Liver (tissue), 9 donors: ENCODE data around the gene PROSER3. TPM values are rescaled to one million over a fixed set of nuclear protein-coding genes. Genes with fewer than 3 reads are reported as not detected.

ENCODE experiments used
- DNase-seq: peaks from one replicate; pipeline ENCODE4 v3.0.0-alpha.2; 2017; ENCODE audit warnings: low spot score
- H3K27ac ChIP-seq, 2 donors: one replicate each; pipeline ENCODE4 v1.7.0; 2013; ENCODE audit warnings: inconsistent platforms in 2 of 2, low read length in 2 of 2, control low read depth in 1 of 2, low read depth in 1 of 2, mild to moderate bottlenecking in 1 of 2
- H3K27me3 ChIP-seq, 4 donors: one replicate each; pipeline versions ENCODE4 v1.6.1 to v1.7.0; 2013; ENCODE audit warnings: low read length in 3 of 4, inconsistent platforms in 1 of 4, mild to moderate bottlenecking in 1 of 4, moderate library complexity in 1 of 4; ENCODE audit not compliant: control insufficient read depth in 4 of 4, insufficient read depth in 4 of 4
- H3K36me3 ChIP-seq, 4 donors: one replicate each; pipeline versions ENCODE4 v1.6.1 to v1.7.0; 2013; ENCODE audit warnings: low read length in 3 of 4, mild to moderate bottlenecking in 3 of 4, low read depth in 1 of 4, moderate library complexity in 1 of 4; ENCODE audit not compliant: control insufficient read depth in 4 of 4, insufficient read depth in 3 of 4
- H3K4me1 ChIP-seq, 4 donors: one replicate each; pipeline versions ENCODE4 v1.6.1 to v1.7.0; 2013; ENCODE audit warnings: low read length in 3 of 4, mild to moderate bottlenecking in 3 of 4, moderate library complexity in 1 of 4; ENCODE audit not compliant: control insufficient read depth in 4 of 4, insufficient read depth in 4 of 4
- H3K4me3 ChIP-seq, 3 donors: one replicate each; pipeline versions ENCODE4 v1.6.1 to v1.7.0; 2013; ENCODE audit warnings: low read length in 3 of 3, control low read depth in 1 of 3, low read depth in 1 of 3, mild to moderate bottlenecking in 1 of 3
- H3K9ac ChIP-seq, 2 donors: one replicate each; pipeline ENCODE4 v1.7.0; 2013; ENCODE audit warnings: low read length in 2 of 2, mild to moderate bottlenecking in 2 of 2, moderate library complexity in 2 of 2, control low read depth in 1 of 2, low read depth in 1 of 2
- H3K9me3 ChIP-seq, 4 donors: one replicate each; pipeline versions ENCODE4 v1.6.1 to v1.7.0; 2013; ENCODE audit warnings: low read length in 3 of 4; ENCODE audit not compliant: control insufficient read depth in 4 of 4
- CTCF ChIP-seq: fragments of 150-350 bp; IDR thresholded peaks from 2 replicates; pipeline ENCODE4 v1.5.1; 2017; ENCODE audit warnings: improper control_type of control experiment, low read depth, low read length; ENCODE audit not compliant: missing input control
- EGR1 ChIP-seq, 2 donors: IDR thresholded peaks; 2 replicates each; pipeline ENCODE4 v1.6.1; 2016 to 2018; ENCODE audit warnings: antibody characterized with exemption in 2 of 2, low read depth in 2 of 2
- GABPA ChIP-seq, 2 donors: IDR thresholded peaks in 1 of 2; conservative IDR thresholded peaks in 1 of 2; 2 replicates each; pipeline ENCODE4 v1.6.1; 2016; ENCODE audit warnings: antibody characterized with exemption in 2 of 2, mild to moderate bottlenecking in 1 of 2, moderate library complexity in 1 of 2
- HNF4A ChIP-seq, 2 donors: conservative IDR thresholded peaks; 2 replicates each; pipeline ENCODE4 v1.6.1; 2016; ENCODE audit warnings: antibody characterized with exemption in 2 of 2, mild to moderate bottlenecking in 2 of 2
- HNF4G ChIP-seq: IDR thresholded peaks from 2 replicates; pipeline ENCODE4 v1.6.1; 2016; ENCODE audit warnings: antibody characterized with exemption
- JUND ChIP-seq, 2 donors: IDR thresholded peaks; 2 replicates each; pipeline ENCODE4 v1.6.1; 2016; ENCODE audit warnings: antibody characterized with exemption in 2 of 2
- RAD21 ChIP-seq, 2 donors: IDR thresholded peaks; 2 replicates each; pipeline ENCODE4 v1.6.1; 2016; ENCODE audit warnings: antibody characterized with exemption in 2 of 2, mild to moderate bottlenecking in 2 of 2
- RXRA ChIP-seq, 2 donors: IDR thresholded peaks; 2 replicates each; pipeline ENCODE4 v1.6.1; 2017 to 2018; ENCODE audit warnings: antibody characterized with exemption in 2 of 2, mild to moderate bottlenecking in 1 of 2
- SP1 ChIP-seq: IDR thresholded peaks from 2 replicates; pipeline ENCODE4 v1.6.1; 2018; ENCODE audit warnings: antibody characterized with exemption, mild to moderate bottlenecking
- TAF1 ChIP-seq: conservative IDR thresholded peaks from 2 replicates; pipeline ENCODE4 v1.6.1; 2016; ENCODE audit warnings: antibody characterized with exemption, mild to moderate bottlenecking
- WGBS: extraction: QIAGEN DNeasy Blood & Tissue Kit; methylation state at CpG from one replicate; pipeline ENCODE4 v1.1.7; 2013; 5-methylcytosine and 5-hydroxymethylcytosine counted together
- polyA plus RNA-seq, 2 donors: library from polyadenylated mRNA; stranded (reverse) in 1 of 2; unstranded in 1 of 2; fragments of 200-250 nt in 1 of 2; fragments of >200 nt in 1 of 2; fragmentation: Nextera tagmentation in 1 of 2; extraction: Ambion mirVana in 1 of 2; gene quantifications; one replicate each; pipeline versions ENCODE4 v1.2.1 to v1.2.3, GENCODE V29; 2013 to 2015
- total RNA-seq, 2 donors: library from RNA; depleted of rRNA; stranded (reverse); fragments of >200 nt; gene quantifications; one replicate each; pipeline ENCODE4 v1.2.3, GENCODE V29; 2014
- TF ChIP-seq, protein P1 (sequence below): IDR thresholded peaks from 2 replicates; pipeline ENCODE4 v1.6.1; 2016; ENCODE audit warnings: antibody characterized with exemption
- donor health status: healthy.
- donor health status: healthy.
- donor health status: healthy.
- donor health status: healthy.
- donor health status: healthy.

Gene PROSER3
- total and polyA plus RNA-seq, 4 donors: 2.1 to 4.5 (median 2.7) TPM

- TF ChIP-seq HNF4A (conservative IDR thresholded peaks at IDR 0.05) (peak; percentile 88 to 89), TAF1 (peak; percentile 95), EGR1 (IDR thresholded peaks at IDR 0.05; ENCODE audit: low read depth in 2 of 2) (no peak), RXRA (IDR thresholded peaks at IDR 0.05) (peak; percentile 90 to 91)
- TF ChIP-seq, protein P1, sequence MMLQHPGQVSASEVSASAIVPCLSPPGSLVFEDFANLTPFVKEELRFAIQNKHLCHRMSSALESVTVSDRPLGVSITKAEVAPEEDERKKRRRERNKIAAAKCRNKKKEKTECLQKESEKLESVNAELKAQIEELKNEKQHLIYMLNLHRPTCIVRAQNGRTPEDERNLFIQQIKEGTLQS: no peak
Measured at GRCh38 chr19:35812220-35813042, 54.5 kb downstream of the PROSER3 start, which contains the start of gene PRODH2 (continued).

DNA sequence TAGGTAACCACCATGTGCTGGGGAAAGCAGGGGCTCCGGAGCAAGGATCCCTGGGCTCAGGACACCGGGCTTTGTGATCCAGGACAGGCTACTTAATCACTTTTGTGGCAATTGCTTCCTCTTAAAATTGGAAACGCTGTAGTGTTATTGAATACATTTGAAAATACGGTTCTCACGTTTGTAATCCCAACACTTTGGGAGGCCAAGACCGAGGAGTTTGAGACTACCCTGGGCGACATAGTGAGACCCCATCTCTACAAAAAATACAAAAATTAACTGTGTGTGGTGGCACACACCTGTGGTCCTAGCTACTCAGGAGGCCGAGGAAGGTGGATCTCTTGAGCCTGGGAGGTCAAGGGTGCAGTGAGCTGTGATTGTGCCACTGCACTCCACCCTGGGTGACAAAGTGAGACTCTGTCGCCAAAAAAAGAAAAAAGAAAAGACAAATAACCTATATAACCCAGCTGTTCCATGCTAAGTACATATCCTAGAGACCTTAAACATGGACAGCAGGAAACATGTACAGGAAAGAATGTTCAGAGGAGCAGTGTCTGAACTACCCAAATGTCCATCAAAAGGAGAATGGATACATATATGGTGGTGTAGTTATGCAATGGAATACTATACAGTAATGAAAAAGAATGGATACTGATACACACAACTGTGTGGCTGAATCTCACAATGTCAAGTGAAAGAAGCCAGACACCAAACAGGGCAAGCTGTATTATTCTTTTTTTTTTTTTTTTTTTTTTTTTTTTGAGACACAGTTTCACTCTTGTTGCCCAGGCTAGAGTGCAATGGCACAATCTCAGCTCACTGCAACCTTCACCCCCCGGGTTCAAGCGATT is 55.3 kb downstream of the PROSER3 start:
- Histone ChIP-seq H3K4me3 (peak overlapping the region in 2 of 3 donors; percentile 66 to 95), H3K27me3 (no peaks in the 10 kb centered on the region), H3K9me3 (no peaks in the 10 kb centered on the region), H3K27ac (peak overlapping the region; percentile 75 to 78), H3K9ac (no peak overlapping the region), H3K36me3 (peaks cover 0 to under 1% (median 0%) of the 10 kb centered on the region in 4 donors), H3K4me1 (peaks cover 0 to 27% (median 18%) of the 10 kb centered on the region in 4 donors)
- DNase-seq: no peak
- TF ChIP-seq HNF4G: peak; percentile 4
- no peak for TF ChIP-seq CTCF
- TF ChIP-seq RAD21 (IDR thresholded peaks at IDR 0.05): peak in 1 of 2 donors; percentile 3
- TF ChIP-seq EGR1 (IDR thresholded peaks at IDR 0.05; ENCODE audit: low read depth in 2 of 2): no peak
- peak in 1 of 2 donors; percentile 0 for TF ChIP-seq GABPA (IDR thresholded peaks at IDR 0.05 in 1 of 2, conservative IDR thresholded peaks at IDR 0.05 in 1 of 2)
- TF ChIP-seq HNF4A (conservative IDR thresholded peaks at IDR 0.05): peak in 1 of 2 donors; percentile 51
- TF ChIP-seq RXRA (IDR thresholded peaks at IDR 0.05): peak in 1 of 2 donors; percentile 7
- peak; percentile 18 for TF ChIP-seq SP1
- 41% methylated on average over 11 of the region's 11 CpGs for WGBS

GRCh38 chr19:35816262-35816661 is 58.3 kb downstream of the PROSER3 start:
- Histone ChIP-seq H3K4me1 (peaks cover 0 to 26% (median 19%) of the 10 kb centered on the region in 4 donors), H3K4me3 (no peak overlapping the region), H3K27ac (no peak overlapping the region), H3K36me3 (no peaks in the 10 kb centered on the region), H3K27me3 (no peaks in the 10 kb centered on the region), H3K9me3 (no peaks in the 10 kb centered on the region), H3K9ac (no peak overlapping the region)
- DNase-seq: no peak
- TF ChIP-seq HNF4A (conservative IDR thresholded peaks at IDR 0.05): no peak
- TF ChIP-seq RAD21 (IDR thresholded peaks at IDR 0.05): no peak
- no peak for TF ChIP-seq HNF4G
- TF ChIP-seq EGR1 (IDR thresholded peaks at IDR 0.05; ENCODE audit: low read depth in 2 of 2): no peak
- no peak for TF ChIP-seq RXRA (IDR thresholded peaks at IDR 0.05)
- TF ChIP-seq JUND (IDR thresholded peaks at IDR 0.05): no peak
- 56% methylated on average over 6 of the region's 6 CpGs for WGBS
